HFFc6 (cell line): Measurements from ENCODE around the gene GINS3. TPM values are rescaled to one million over a fixed set of nuclear protein-coding genes. Genes with fewer than 3 reads are reported as not detected.

ENCODE experiments used
- DNase-seq: peaks from one replicate; pipeline ENCODE4 v3.0.0-alpha.2; 2018
- H3K27ac Mint-ChIP-seq: 2 replicates; pipeline ENCODE4 v1.8.0; 2020; ENCODE audit warnings: mild to moderate bottlenecking, mixed read lengths
- H3K27me3 Mint-ChIP-seq: 2 replicates; pipeline ENCODE4 v1.8.0; 2021; ENCODE audit warnings: mild to moderate bottlenecking, moderate library complexity, mixed read lengths; ENCODE audit not compliant: insufficient read depth
- H3K36me3 Mint-ChIP-seq: 2 replicates; pipeline ENCODE4 v1.8.0; 2021; ENCODE audit warnings: low read depth, mixed read lengths
- H3K4me1 Mint-ChIP-seq: 2 replicates; pipeline ENCODE4 v1.8.0; 2020; ENCODE audit warnings: low read depth, mixed read lengths
- H3K4me3 Mint-ChIP-seq: 2 replicates; pipeline ENCODE4 v1.8.0; 2020; ENCODE audit warnings: mild to moderate bottlenecking, moderate library complexity, mixed read lengths
- H3K9me3 Mint-ChIP-seq: 2 replicates; pipeline ENCODE4 v1.8.0; 2020; ENCODE audit warnings: mild to moderate bottlenecking, mixed read lengths
- total RNA-seq, 6 experiments: library from RNA; stranded (reverse); fragmentation: NEBNext Ultra II Directional; extraction: Animal tissue kit (Norgen Biotek cat#: 25700); gene quantifications; 2 replicates in 1 of 6; 3 replicates in 5 of 6; pipeline ENCODE4 v1.2.3, GENCODE V29; 2021
- TF ChIP-seq, protein P1 (sequence below): fragments of 200-600 bp; sonication (generic); IDR thresholded peaks from 2 replicates; pipeline ENCODE4 v1.5.0; 2021; ENCODE audit warnings: antibody characterized with exemption, mild to moderate bottlenecking

Gene GINS3
- total RNA-seq, 6 experiments from 2014 or later, result 3.0 to 6.4 (median 5.9) TPM

DNA sequence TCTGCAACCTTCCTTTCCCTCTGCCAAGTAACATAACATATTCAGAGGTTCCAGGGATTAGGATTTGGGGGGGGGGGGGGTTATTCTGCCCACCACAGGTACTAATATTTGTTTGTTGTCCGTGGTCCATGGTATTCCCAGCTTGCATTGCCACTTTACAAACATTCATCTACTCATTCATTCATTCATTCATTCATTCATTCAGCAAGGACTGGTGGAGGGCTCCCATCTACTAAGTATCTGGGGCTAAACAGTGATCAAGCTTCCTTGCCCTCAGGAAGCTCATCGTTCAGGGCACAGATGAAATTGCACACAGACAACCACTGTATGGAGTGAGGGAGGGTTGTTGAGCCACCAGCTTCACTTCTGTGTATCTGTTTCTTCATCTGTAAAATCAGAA lies 61.9 kb downstream of the GINS3 start:
- TF ChIP-seq, protein P1, sequence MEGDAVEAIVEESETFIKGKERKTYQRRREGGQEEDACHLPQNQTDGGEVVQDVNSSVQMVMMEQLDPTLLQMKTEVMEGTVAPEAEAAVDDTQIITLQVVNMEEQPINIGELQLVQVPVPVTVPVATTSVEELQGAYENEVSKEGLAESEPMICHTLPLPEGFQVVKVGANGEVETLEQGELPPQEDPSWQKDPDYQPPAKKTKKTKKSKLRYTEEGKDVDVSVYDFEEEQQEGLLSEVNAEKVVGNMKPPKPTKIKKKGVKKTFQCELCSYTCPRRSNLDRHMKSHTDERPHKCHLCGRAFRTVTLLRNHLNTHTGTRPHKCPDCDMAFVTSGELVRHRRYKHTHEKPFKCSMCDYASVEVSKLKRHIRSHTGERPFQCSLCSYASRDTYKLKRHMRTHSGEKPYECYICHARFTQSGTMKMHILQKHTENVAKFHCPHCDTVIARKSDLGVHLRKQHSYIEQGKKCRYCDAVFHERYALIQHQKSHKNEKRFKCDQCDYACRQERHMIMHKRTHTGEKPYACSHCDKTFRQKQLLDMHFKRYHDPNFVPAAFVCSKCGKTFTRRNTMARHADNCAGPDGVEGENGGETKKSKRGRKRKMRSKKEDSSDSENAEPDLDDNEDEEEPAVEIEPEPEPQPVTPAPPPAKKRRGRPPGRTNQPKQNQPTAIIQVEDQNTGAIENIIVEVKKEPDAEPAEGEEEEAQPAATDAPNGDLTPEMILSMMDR, result no peak
- DNase-seq, result no peak
- Mint-ChIP-seq H3K4me1 (peaks cover 15% of the 10 kb centered on the region), H3K4me3 (no peak overlapping the region), H3K36me3 (no peaks in the 10 kb centered on the region), H3K9me3 (no peaks in the 10 kb centered on the region), H3K27ac (no peak overlapping the region), H3K27me3 (peaks cover 19% of the 10 kb centered on the region)

DNA sequence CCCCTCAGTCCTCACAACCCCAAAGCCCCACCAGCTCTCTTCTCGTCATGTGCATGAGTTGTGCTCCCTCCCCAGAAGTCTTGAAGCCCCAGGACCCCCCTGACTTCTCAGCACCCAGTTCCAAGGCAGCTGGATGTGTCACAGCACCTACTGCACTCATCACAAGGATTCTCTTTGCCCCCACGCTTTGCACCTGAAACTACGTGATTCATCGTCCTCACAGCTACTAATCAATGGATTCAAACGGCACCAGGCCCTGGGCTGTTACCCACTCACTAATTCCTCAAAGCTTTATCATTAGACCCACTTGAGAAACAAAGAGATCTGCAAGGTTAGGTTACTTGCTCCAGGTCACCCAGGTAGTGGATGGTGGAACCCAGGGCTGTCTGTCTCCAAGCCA lies 62.6 kb downstream of the GINS3 start:
- Mint-ChIP-seq H3K4me1 (peaks cover 20% of the 10 kb centered on the region), H3K36me3 (no peaks in the 10 kb centered on the region), H3K4me3 (no peak overlapping the region), H3K27ac (no peak overlapping the region), H3K27me3 (peaks cover 14% of the 10 kb centered on the region), H3K9me3 (no peaks in the 10 kb centered on the region)
- no peak for DNase-seq
- TF ChIP-seq, protein P1, result no peak

Other genes with a start within 250 kb of the GINS3 start
- 10 to 100 TPM; 57.7 to 66.8 (median 61.2) TPM for gene CSNK2A2, start 194.4 kb upstream of the GINS3 start, total RNA-seq
- gene PRSS54, start 97.4 kb upstream of the GINS3 start, total RNA-seq, result not detected
- gene NDRG4, start 107.7 kb downstream of the GINS3 start, total RNA-seq, result 1 to 10 TPM; 1.5 to 5.3 (median 3.6) TPM
- gene SETD6, start 123.0 kb downstream of the GINS3 start, total RNA-seq, result 1 to 10 TPM; 1.8 to 3.5 (median 2.9) TPM
- gene CNOT1, start 237.4 kb downstream of the GINS3 start, total RNA-seq, result 100 to 1,000 TPM; 114 to 139 (median 121) TPM